HAP-1 (cell line): Measurements from ENCODE around the gene RPL22.

Experiments
- DNase-seq, 2 experiments: peaks; one replicate each; pipeline ENCODE4 v3.0.0-alpha.2; 2016 to 2020; ENCODE audit warnings: low spot score in 2 of 2
- H3K27me3 ChIP-seq: fragments of 250-450 bp; sonication (Bioruptor Pico); 2 replicates; pipeline ENCODE4 v1.5.1; 2020; ENCODE audit warnings: low read depth, mild to moderate bottlenecking, moderate library complexity
- H3K36me3 ChIP-seq: fragments of 250-450 bp; sonication (Bioruptor Pico); replicated peaks from 2 replicates; pipeline ENCODE4 v1.5.1; 2020; ENCODE audit warnings: mild to moderate bottlenecking
- H3K4me1 ChIP-seq: fragments of 250-450 bp; sonication (Bioruptor Pico); 2 replicates; pipeline ENCODE4 v1.5.1; 2020; ENCODE audit warnings: mild to moderate bottlenecking
- H3K4me3 ChIP-seq: fragments of 250-450 bp; sonication (Bioruptor Pico); 2 replicates; pipeline ENCODE4 v1.5.1; 2020; ENCODE audit warnings: mild to moderate bottlenecking, moderate library complexity
- H3K9me3 ChIP-seq: fragments of 250-450 bp; sonication (Bioruptor Pico); 2 replicates; pipeline ENCODE4 v1.5.1; 2020; ENCODE audit warnings: mild to moderate bottlenecking, moderate library complexity
- in situ Hi-C: fragments of 300-500 bp; cut with MboI; formaldehyde crosslinking; loops from 3 replicates; pipeline ENCODE4 v1.14.3; 2020; ENCODE audit warnings: low sequenced_read_pairs, inconsistent platforms, mixed read lengths

The RPL22 gene

DNA sequence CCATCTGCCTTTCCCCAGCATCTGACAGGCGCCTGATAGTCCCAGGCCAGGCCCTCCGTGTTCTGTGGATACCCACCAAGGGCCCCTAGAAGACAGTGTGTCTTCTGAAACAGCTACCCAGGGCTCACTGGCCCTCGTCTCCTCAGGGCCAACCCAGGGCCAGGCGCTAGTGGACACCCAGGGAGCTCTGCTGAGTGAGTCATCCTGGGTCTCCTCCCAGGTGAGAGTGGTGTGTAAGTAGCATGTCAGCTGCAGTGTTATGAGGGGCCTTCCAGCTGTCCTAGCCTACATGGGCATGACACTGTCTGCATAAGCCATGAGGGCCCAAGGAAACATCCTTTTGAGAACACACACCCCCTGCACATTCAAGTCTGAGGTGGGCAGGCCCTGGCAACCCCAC is 56.0 kb downstream of the RPL22 start:
- DNase-seq = no peak
- Histone ChIP-seq H3K4me3 (no peak overlapping the region), H3K36me3 (no peaks in the 10 kb centered on the region), H3K4me1 (no peaks in the 10 kb centered on the region), H3K9me3 (no peaks in the 10 kb centered on the region), H3K27me3 (no peaks in the 10 kb centered on the region; the same call in 1 of the 2 replicates)
- in situ Hi-C loops = no loop called here

- Histone ChIP-seq H3K27me3 (no peaks in the 10 kb centered on the region), H3K9me3 (no peaks in the 10 kb centered on the region), H3K4me3 (no peak overlapping the region), H3K36me3 (no peaks in the 10 kb centered on the region), H3K4me1 (no peaks in the 10 kb centered on the region)
- in situ Hi-C loops = no loop called here
- no peak for DNase-seq
Observed at GRCh38 chr1:6142734-6143133, 56.7 kb downstream of the RPL22 start.

DNA sequence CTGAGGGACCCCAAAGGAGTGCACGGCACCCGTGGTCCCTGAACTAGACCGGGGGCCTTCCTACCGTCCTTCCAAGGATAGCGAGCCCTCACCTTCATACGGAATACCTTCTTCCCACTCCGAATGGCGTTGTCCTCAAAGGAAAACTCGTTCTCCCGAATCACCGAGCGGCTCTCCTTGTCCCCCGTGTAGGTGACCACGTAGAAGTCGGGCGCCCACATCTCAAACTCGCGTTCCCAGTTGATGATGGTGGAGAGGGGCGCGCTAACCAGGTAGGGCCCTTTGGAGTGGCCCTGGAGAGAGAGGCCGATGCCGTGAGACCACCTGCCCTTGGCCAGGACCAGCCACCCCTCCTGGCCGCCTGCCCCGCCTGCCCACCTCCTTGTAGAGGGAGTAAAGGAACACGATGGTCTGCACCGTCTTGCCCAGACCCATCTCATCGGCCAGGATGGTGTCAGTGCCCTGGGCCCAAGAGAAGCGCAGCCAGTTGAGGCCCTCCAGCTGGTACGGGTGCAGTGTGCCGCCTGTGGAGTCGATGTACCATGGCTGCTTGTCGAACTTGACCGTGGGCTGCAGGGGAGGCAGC is 57.3 kb downstream of the RPL22 start:
- Histone ChIP-seq H3K4me1 (no peaks in the 10 kb centered on the region), H3K4me3 (no peak overlapping the region), H3K27me3 (no peaks in the 10 kb centered on the region), H3K36me3 (no peaks in the 10 kb centered on the region), H3K9me3 (no peaks in the 10 kb centered on the region)
- no peak for DNase-seq
- in situ Hi-C loops = no loop called here

DNA sequence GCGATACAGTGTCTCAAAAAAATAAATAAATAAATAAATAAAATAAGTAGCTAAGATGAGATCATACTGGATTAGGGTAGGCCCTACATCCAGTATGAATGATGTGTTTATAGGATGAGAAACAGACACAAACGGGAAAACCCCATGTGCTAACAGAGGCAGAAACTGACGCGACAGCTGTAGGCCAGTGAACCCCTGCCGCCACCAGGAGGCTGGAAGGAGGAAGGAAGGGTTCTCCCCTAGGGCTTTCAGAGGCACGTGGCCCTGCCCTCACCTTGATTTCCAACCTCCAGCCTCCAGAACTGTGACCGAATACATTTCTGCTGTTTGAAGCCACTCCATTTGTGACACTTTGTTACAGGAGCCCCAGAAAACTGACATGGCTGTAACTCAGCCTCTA is 57.8 kb downstream of the RPL22 start:
- no peaks in the 10 kb centered on the region for H3K36me3 ChIP-seq
- no peaks in the 10 kb centered on the region for H3K4me1 ChIP-seq
- H3K27me3 ChIP-seq = no peaks in the 10 kb centered on the region
- no peak for DNase-seq
- no peaks in the 10 kb centered on the region for H3K9me3 ChIP-seq
- no peak overlapping the region for H3K4me3 ChIP-seq
- in situ Hi-C loops = no loop called here

DNA sequence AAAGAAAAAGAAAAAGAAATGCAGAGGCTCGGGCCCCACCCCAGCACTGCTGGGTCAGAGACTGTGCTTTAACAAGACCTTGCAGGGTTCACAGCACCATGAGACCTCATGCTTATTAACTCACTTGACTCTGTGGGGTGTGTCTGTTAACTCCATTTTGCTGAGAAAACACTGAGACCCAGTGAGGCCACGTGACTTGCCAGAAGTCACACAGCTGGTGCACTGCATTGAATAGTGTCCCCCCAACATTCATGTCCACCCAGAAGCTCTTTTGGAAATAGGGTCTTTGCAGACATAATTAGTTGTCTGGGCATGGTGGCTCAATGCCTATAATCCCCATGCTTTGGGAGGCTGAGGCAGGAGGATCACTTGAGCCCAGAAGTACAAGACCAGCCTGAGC is 59.0 kb downstream of the RPL22 start:
- in situ Hi-C loops = no loop called here
- Histone ChIP-seq H3K4me1 (no peaks in the 10 kb centered on the region), H3K4me3 (no peak overlapping the region), H3K27me3 (no peaks in the 10 kb centered on the region), H3K9me3 (no peaks in the 10 kb centered on the region), H3K36me3 (no peaks in the 10 kb centered on the region)
- DNase-seq = no peak

- in situ Hi-C loops = no loop called here
- no peaks in the 10 kb centered on the region for H3K27me3 ChIP-seq
- H3K9me3 ChIP-seq = no peaks in the 10 kb centered on the region
- no peak for DNase-seq
- H3K4me1 ChIP-seq = no peaks in the 10 kb centered on the region
- H3K4me3 ChIP-seq = no peak overlapping the region
- no peaks in the 10 kb centered on the region for H3K36me3 ChIP-seq
Observed at GRCh38 chr1:6137758-6138157, 61.6 kb downstream of the RPL22 start.

GRCh38 chr1:6136516-6137220 is 62.7 kb downstream of the RPL22 start:
- Histone ChIP-seq H3K36me3 (no peaks in the 10 kb centered on the region), H3K4me1 (no peaks in the 10 kb centered on the region), H3K9me3 (peaks cover 6% of the 10 kb centered on the region; the same call in 1 of the 2 replicates), H3K4me3 (no peak overlapping the region), H3K27me3 (no peaks in the 10 kb centered on the region)
- in situ Hi-C loops = no loop called here
- no peak for DNase-seq
